Mammary epithelial cell (primary cell): Measurements from ENCODE around the gene TMEM129.

Experiments
- EZH2 ChIP-seq: IDR thresholded peaks from 2 replicates; pipeline ENCODE4 v1.6.1; 2012; ENCODE audit warnings: low read length, inconsistent platforms, borderline replicate concordance
- TF ChIP-seq, protein P1 (sequence below), 2 donors: IDR thresholded peaks in 1 of 2; conservative IDR thresholded peaks in 1 of 2; 2 replicates each; pipeline ENCODE4 v1.5.1; 2011 to 2012; ENCODE audit warnings: inconsistent platforms in 2 of 2, low read length in 2 of 2, mild to moderate bottlenecking in 2 of 2, control low read depth in 1 of 2, low read depth in 1 of 2; ENCODE audit not compliant: insufficient read depth in 1 of 2; ENCODE audit errors: extremely low read depth in 1 of 2

DNA sequence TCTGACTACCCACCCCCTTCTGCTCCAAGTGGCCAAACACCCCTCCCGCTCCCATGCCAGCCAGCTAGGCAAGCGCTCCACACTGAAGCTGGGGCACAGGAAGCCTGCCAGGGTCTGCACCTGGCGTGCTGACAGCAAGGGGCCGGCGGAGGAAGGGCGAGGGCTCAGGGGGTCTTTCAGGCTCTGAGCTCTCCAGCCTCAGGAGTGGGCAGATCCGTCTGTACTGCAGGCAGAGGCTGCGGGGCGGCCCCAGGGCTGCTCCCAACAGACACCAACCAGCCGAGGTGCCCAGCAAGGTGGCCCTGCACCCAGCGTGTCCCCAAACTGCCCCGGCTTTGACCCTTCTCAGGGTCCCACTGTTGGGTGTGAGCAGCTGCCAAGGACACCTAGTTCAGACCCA lies 51.9 kb downstream of the TMEM129 start:
- TF ChIP-seq, protein P1, sequence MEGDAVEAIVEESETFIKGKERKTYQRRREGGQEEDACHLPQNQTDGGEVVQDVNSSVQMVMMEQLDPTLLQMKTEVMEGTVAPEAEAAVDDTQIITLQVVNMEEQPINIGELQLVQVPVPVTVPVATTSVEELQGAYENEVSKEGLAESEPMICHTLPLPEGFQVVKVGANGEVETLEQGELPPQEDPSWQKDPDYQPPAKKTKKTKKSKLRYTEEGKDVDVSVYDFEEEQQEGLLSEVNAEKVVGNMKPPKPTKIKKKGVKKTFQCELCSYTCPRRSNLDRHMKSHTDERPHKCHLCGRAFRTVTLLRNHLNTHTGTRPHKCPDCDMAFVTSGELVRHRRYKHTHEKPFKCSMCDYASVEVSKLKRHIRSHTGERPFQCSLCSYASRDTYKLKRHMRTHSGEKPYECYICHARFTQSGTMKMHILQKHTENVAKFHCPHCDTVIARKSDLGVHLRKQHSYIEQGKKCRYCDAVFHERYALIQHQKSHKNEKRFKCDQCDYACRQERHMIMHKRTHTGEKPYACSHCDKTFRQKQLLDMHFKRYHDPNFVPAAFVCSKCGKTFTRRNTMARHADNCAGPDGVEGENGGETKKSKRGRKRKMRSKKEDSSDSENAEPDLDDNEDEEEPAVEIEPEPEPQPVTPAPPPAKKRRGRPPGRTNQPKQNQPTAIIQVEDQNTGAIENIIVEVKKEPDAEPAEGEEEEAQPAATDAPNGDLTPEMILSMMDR (conservative IDR thresholded peaks at IDR 0.05 in 1 of 2, IDR thresholded peaks at IDR 0.05 in 1 of 2; ENCODE audit: extremely low read depth in 1 of 2, insufficient read depth in 1 of 2, low read depth in 1 of 2, low read length in 2 of 2) = no peak
- no peak for TF ChIP-seq EZH2
